ENCODE measurements around the gene PKN1. TPM values are rescaled to one million over a fixed set of nuclear protein-coding genes. Genes with fewer than 3 reads are reported as not detected.

Gene PKN1
- total RNA-seq, 1 donor from 2014 or later: 68.3 TPM

GRCh38 chr19:14409146-14410023, 23.7 kb upstream of the PKN1 start:
- H3K27me3 Mint-ChIP-seq (ENCODE audit: low read depth, unreplicated experiment): no peaks in the 10 kb centered on the region
- no peak for FAIRE-seq
- TF ChIP-seq CTCF (IDR thresholded peaks at IDR 0.05; ENCODE audit: insufficient read depth, low read depth, low read length) (no peak), EZH2 (IDR thresholded peaks at IDR 0.05; ENCODE audit: insufficient read depth, low read length) (no peak)

GRCh38 chr19:14410091-14411051, 22.7 kb upstream of the PKN1 start:
- no peak overlapping the region for H3K27ac Mint-ChIP-seq (ENCODE audit: unreplicated experiment)

More at GRCh38 chr19:14409146-14410023, 23.7 kb upstream of the PKN1 start:
- no peak for DNase-seq (ENCODE audit: low read depth)
- H3K9ac ChIP-seq (ENCODE audit: low read length): no peak overlapping the region
- H3K27ac Mint-ChIP-seq (ENCODE audit: unreplicated experiment): no peak overlapping the region
- no peak overlapping the region for H3K27ac ChIP-seq (ENCODE audit: low read depth, low read length)
- H3K27me3 ChIP-seq (ENCODE audit: insufficient read depth, low read length): no peaks in the 10 kb centered on the region
- H2AFZ ChIP-seq (ENCODE audit: low read depth, low read length): no peak overlapping the region
- H3K4me1 ChIP-seq (ENCODE audit: insufficient read depth, low read length): peaks cover 9% of the 10 kb centered on the region
- H3K9me3 ChIP-seq (ENCODE audit: insufficient read depth, low read depth, low read length): no peaks in the 10 kb centered on the region
- H3K4me3 Mint-ChIP-seq (ENCODE audit: unreplicated experiment): no peak overlapping the region
- H3K4me2 ChIP-seq (ENCODE audit: low read length): no peak overlapping the region
- H3K36me3 ChIP-seq (ENCODE audit: insufficient read depth, low read length): peaks cover 43% of the 10 kb centered on the region
- H3K4me1 Mint-ChIP-seq (ENCODE audit: low read depth, unreplicated experiment): peaks cover 12% of the 10 kb centered on the region
- H3K9me3 Mint-ChIP-seq (ENCODE audit: unreplicated experiment): no peaks in the 10 kb centered on the region
- H3K79me2 ChIP-seq (ENCODE audit: insufficient read depth, low read length): peaks cover 48% of the 10 kb centered on the region
- no peak overlapping the region for H3K4me3 ChIP-seq (ENCODE audit: insufficient read depth, low read depth, low read length)
- H4K20me1 ChIP-seq (ENCODE audit: insufficient read depth, low read length): peaks cover 77% of the 10 kb centered on the region
- H3K36me3 Mint-ChIP-seq (ENCODE audit: low read depth, unreplicated experiment): peaks cover 6% of the 10 kb centered on the region

More at GRCh38 chr19:14410091-14411051, 22.7 kb upstream of the PKN1 start:
- no peak for FAIRE-seq
- Mint-ChIP-seq H3K4me1 (ENCODE audit: low read depth, unreplicated experiment) (peaks cover 17% of the 10 kb centered on the region), H3K9me3 (ENCODE audit: unreplicated experiment) (no peaks in the 10 kb centered on the region), H3K36me3 (ENCODE audit: low read depth, unreplicated experiment) (peaks cover 6% of the 10 kb centered on the region), H3K27me3 (ENCODE audit: low read depth, unreplicated experiment) (no peaks in the 10 kb centered on the region), H3K4me3 (ENCODE audit: unreplicated experiment) (no peak overlapping the region)
- Histone ChIP-seq H3K9me3 (ENCODE audit: insufficient read depth, low read depth, low read length) (no peaks in the 10 kb centered on the region), H3K4me3 (ENCODE audit: insufficient read depth, low read depth, low read length) (no peak overlapping the region), H3K27ac (ENCODE audit: low read depth, low read length) (no peak overlapping the region), H3K36me3 (ENCODE audit: insufficient read depth, low read length) (peaks cover 43% of the 10 kb centered on the region), H4K20me1 (ENCODE audit: insufficient read depth, low read length) (peaks cover 87% of the 10 kb centered on the region), H2AFZ (ENCODE audit: low read depth, low read length) (no peak overlapping the region), H3K27me3 (ENCODE audit: insufficient read depth, low read length) (no peaks in the 10 kb centered on the region), H3K4me2 (ENCODE audit: low read length) (no peak overlapping the region), H3K79me2 (ENCODE audit: insufficient read depth, low read length) (peaks cover 58% of the 10 kb centered on the region), H3K9ac (ENCODE audit: low read length) (no peak overlapping the region), H3K4me1 (ENCODE audit: insufficient read depth, low read length) (peaks cover 9% of the 10 kb centered on the region)
- TF ChIP-seq EZH2 (IDR thresholded peaks at IDR 0.05; ENCODE audit: insufficient read depth, low read length) (no peak), CTCF (IDR thresholded peaks at IDR 0.05; ENCODE audit: insufficient read depth, low read depth, low read length) (no peak)
- no peak for DNase-seq (ENCODE audit: low read depth)
